Left lung (tissue), 10 donors: Measurements from ENCODE around the gene CYP17A1. TPM values are rescaled to one million over a fixed set of nuclear protein-coding genes. Genes with fewer than 3 reads are reported as not detected.

Experiments
- ATAC-seq: fragments of 200-7000 bp; cut with Tn5 transposase; one replicate; pipeline ENCODE4 v1.9.1; 2020; ENCODE audit warnings: moderate library complexity
- DNase-seq, 4 donors: peaks; one replicate each; pipeline ENCODE4 v3.0.0-alpha.2; 2013 to 2020
- H3K27ac ChIP-seq, 2 donors: fragments of 200-600 bp; sonication (generic) in 1 of 2; one replicate each; pipeline versions ENCODE4 v1.5.0 to v1.8.0; 2020 to 2021
- H3K27me3 ChIP-seq, 2 donors: fragments of 200-600 bp; sonication (generic) in 1 of 2; one replicate each; pipeline versions ENCODE4 v1.5.0 to v1.8.0; 2020 to 2021
- H3K36me3 ChIP-seq, 2 donors: fragments of 200-600 bp; sonication (generic) in 1 of 2; one replicate each; pipeline versions ENCODE4 v1.5.0 to v1.8.0; 2020 to 2021
- H3K4me1 ChIP-seq, 2 donors: fragments of 200-600 bp; one replicate each; pipeline ENCODE4 v1.8.0; 2021
- H3K4me3 ChIP-seq, 2 donors: fragments of 200-600 bp; sonication (generic) in 1 of 2; one replicate each; pipeline versions ENCODE4 v1.5.0 to v1.8.0; 2020 to 2021; ENCODE audit warnings: mild to moderate bottlenecking in 1 of 2
- H3K9me3 ChIP-seq, 2 donors: fragments of 200-600 bp; sonication (generic) in 1 of 2; one replicate each; pipeline versions ENCODE4 v1.5.0 to v1.8.0; 2020 to 2021
- CTCF ChIP-seq, 2 donors: fragments of 200-600 bp; sonication (generic) in 1 of 2; IDR thresholded peaks; one replicate each; pipeline versions ENCODE4 v1.5.0 to v1.8.0; 2021; ENCODE audit warnings: antibody characterized with exemption in 2 of 2
- intact Hi-C, 2 donors: fragments of 100-400 bp; cut with DNase I; formaldehyde crosslinking; loops; one replicate each; pipeline versions ENCODE4 v1.11.2 to v1.14.2; 2022
- polyA plus RNA-seq, 6 donors: library from polyadenylated mRNA; unstranded; fragments of 120-200 nt; gene quantifications; one replicate each; pipeline ENCODE4 v1.2.1, GENCODE V29; 2013; ENCODE audit not compliant: insufficient read length in 6 of 6
- total RNA-seq, 2 donors: library from RNA; stranded (reverse); fragmentation: NEBNext Ultra II Directional; extraction: Animal tissue kit (Norgen Biotek cat#: 25700); gene quantifications; one replicate each; pipeline ENCODE4 v1.2.1, GENCODE V29; 2021
- donor health status: DM: no; HTN: yes; CAD: no.
- donor health status: DM: no; HTN: no; CAD: no.

The CYP17A1 gene
- total and polyA plus RNA-seq, 8 donors = 0.28 to 2.1 (median 0.55) TPM; not detected in 2

GRCh38 chr10:102817175-102817574 is 20.0 kb downstream of the CYP17A1 start:
- H3K36me3 ChIP-seq = peaks cover 0 to 30% of the 10 kb centered on the region in 2 donors
- intact Hi-C loops = loop anchor here in 1 of 2 donors (10.0 kb wide), 1 partner anchor 62 kb away; no protein-coding TSS in a partner anchor
- peaks cover 24 to 65% of the 10 kb centered on the region in 2 donors for H3K4me1 ChIP-seq
- H3K27me3 ChIP-seq = no peaks in the 10 kb centered on the region
- H3K4me3 ChIP-seq = no peak overlapping the region
- no peak for DNase-seq
- TF ChIP-seq CTCF (IDR thresholded peaks at IDR 0.05) = no peak
- no peak for ATAC-seq
- H3K27ac ChIP-seq = peak overlapping the region in 1 of 2 donors; percentile 92
- H3K9me3 ChIP-seq = no peaks in the 10 kb centered on the region

DNA sequence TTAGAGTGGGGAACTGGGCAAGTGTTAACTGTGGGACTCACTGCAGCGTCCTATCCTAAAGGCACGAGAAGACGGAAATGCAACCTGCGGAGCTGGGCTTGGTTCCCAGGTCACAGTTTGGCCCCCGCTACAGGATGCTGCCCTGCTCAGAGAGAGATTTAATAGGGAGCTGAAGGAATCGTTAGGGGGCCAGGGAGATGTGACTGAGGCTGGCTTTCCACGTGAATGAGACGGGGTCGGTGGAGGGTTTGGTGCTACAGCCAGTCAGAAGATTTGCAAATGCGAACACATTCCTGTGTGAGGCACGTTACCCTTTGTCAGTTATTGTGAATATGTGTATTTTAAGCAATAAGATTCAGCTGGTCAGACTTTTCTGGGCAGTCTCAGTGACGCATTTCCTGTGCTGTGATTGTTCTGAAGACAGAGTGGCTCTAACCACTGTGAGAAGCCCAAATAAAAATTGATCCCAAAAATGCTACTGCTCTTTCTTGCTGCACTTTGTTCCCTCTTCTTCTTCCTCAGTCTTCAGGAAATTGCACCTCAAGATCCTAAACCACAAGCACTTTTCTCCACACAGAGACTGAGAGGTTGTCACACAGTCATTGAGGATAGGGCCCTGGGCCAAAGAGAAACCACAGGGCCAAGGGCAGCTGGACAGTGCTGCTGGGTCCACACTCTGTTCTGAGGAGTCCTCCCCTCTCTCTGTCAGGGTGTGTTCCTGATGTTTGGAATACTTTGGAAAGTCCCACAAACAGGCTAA is 21.2 kb downstream of the CYP17A1 start:
- Histone ChIP-seq H3K36me3 (peaks cover 0 to 42% of the 10 kb centered on the region in 2 donors), H3K4me1 (peaks cover 24 to 76% of the 10 kb centered on the region in 2 donors), H3K4me3 (no peak overlapping the region), H3K27me3 (no peaks in the 10 kb centered on the region), H3K9me3 (no peaks in the 10 kb centered on the region), H3K27ac (peak overlapping the region; percentile 92 to 93)
- DNase-seq (peak in 2 of 4 donors; percentile 47 to 78), ATAC-seq (peak; percentile 69)
- TF ChIP-seq CTCF (IDR thresholded peaks at IDR 0.05) = no peak
- intact Hi-C loops = loop anchor here in 1 of 2 donors (10.0 kb wide), 1 partner anchor 61 kb away; no protein-coding TSS in a partner anchor

- intact Hi-C loops = loop anchor here in 1 of 2 donors (10.0 kb wide), 1 partner anchor 60 kb away; no protein-coding TSS in a partner anchor
Observed at GRCh38 chr10:102814873-102815661, 22.1 kb downstream of the CYP17A1 start.

GRCh38 chr10:102814453-102814871 is 22.8 kb downstream of the CYP17A1 start:
- TF ChIP-seq CTCF (IDR thresholded peaks at IDR 0.05) = no peak
- ATAC-seq (peak; percentile 11), DNase-seq (peak in 1 of 4 donors; percentile 50)
- Histone ChIP-seq H3K36me3 (peaks cover 0 to 55% of the 10 kb centered on the region in 2 donors), H3K27ac (peak overlapping the region; percentile 92 to 93), H3K9me3 (no peaks in the 10 kb centered on the region), H3K27me3 (no peaks in the 10 kb centered on the region), H3K4me1 (peaks cover 24 to 74% of the 10 kb centered on the region in 2 donors), H3K4me3 (no peak overlapping the region)
- intact Hi-C loops = loop anchor here in 1 of 2 donors (10.0 kb wide), 1 partner anchor 60 kb away; no protein-coding TSS in a partner anchor

More at GRCh38 chr10:102814873-102815661, 22.1 kb downstream of the CYP17A1 start:
- H3K36me3 ChIP-seq = peaks cover 0 to 49% of the 10 kb centered on the region in 2 donors
- H3K27ac ChIP-seq = peak overlapping the region; percentile 92 to 93
- H3K27me3 ChIP-seq = no peaks in the 10 kb centered on the region
- DNase-seq (peak in 3 of 4 donors; percentile 46 to 86 (median 74)), ATAC-seq (peak; percentile 38)
- no peaks in the 10 kb centered on the region for H3K9me3 ChIP-seq
- no peak for TF ChIP-seq CTCF (IDR thresholded peaks at IDR 0.05)
- H3K4me3 ChIP-seq = no peak overlapping the region
- H3K4me1 ChIP-seq = peaks cover 24 to 80% of the 10 kb centered on the region in 2 donors
